ENCODE data around the gene NME7.

DNA sequence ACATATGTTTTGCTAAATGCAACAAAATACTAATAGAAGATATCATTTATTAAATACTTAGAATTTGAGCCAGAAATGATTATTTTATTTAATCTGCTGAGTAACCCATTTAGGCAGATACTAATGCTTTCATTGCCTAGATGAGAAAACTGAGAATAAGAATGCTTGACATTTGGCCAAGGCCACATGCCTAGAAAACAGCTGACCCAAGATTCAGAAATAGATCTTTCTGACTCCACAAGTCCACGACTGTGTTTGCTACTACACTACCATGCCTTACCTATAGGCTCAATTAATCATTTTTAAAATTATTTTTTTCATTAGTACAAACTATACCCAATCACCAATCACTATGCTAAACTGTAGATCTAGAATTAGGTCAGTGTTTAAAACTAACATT lies 131.5 kb downstream of the NME7 start:
- TF ChIP-seq, protein P1, sequence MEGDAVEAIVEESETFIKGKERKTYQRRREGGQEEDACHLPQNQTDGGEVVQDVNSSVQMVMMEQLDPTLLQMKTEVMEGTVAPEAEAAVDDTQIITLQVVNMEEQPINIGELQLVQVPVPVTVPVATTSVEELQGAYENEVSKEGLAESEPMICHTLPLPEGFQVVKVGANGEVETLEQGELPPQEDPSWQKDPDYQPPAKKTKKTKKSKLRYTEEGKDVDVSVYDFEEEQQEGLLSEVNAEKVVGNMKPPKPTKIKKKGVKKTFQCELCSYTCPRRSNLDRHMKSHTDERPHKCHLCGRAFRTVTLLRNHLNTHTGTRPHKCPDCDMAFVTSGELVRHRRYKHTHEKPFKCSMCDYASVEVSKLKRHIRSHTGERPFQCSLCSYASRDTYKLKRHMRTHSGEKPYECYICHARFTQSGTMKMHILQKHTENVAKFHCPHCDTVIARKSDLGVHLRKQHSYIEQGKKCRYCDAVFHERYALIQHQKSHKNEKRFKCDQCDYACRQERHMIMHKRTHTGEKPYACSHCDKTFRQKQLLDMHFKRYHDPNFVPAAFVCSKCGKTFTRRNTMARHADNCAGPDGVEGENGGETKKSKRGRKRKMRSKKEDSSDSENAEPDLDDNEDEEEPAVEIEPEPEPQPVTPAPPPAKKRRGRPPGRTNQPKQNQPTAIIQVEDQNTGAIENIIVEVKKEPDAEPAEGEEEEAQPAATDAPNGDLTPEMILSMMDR (IDR thresholded peaks at IDR 0.05 in 4 of 5, conservative IDR thresholded peaks at IDR 0.05 in 1 of 5): peak in 1 of 5 experiments; percentile 15
- TF ChIP-seq POLR2A (IDR thresholded peaks at IDR 0.05): no peak

Measured in gastrocnemius medialis (tissue), 4 donors.